H1 (cell line): ENCODE results near the gene CACNG7.

Source experiments
- CEBPB ChIP-seq: IDR thresholded peaks from 2 replicates; pipeline ENCODE4 v1.6.1; 2012; ENCODE audit warnings: low read depth, low read length
- CTCF ChIP-seq, 3 experiments: IDR thresholded peaks; 1 replicate in 2 of 3; 2 replicates in 1 of 3; pipeline versions ENCODE4 v1.5.1 to v1.6.1; 2011; ENCODE audit warnings: low read length in 3 of 3, mild to moderate bottlenecking in 3 of 3, inconsistent platforms in 2 of 3, low read depth in 1 of 3, moderate library complexity in 1 of 3; ENCODE audit not compliant: insufficient read depth in 1 of 3; ENCODE audit errors: control extremely low read depth in 1 of 3
- EZH2 ChIP-seq: fragments of 200-600 bp; sonication (generic); IDR thresholded peaks from 2 replicates; pipeline ENCODE4 v1.7.1; 2012; ENCODE audit warnings: low read depth, mild to moderate bottlenecking, moderate library complexity, low read length, inconsistent platforms; ENCODE audit not compliant: severe bottlenecking
- FOSL1 ChIP-seq: IDR thresholded peaks from 2 replicates; pipeline ENCODE4 v1.6.1; 2011; ENCODE audit warnings: mild to moderate bottlenecking, low read depth, low read length, moderate library complexity; ENCODE audit not compliant: insufficient read depth
- POLR2A ChIP-seq, 2 experiments: IDR thresholded peaks; 1 replicate in 1 of 2; 2 replicates in 1 of 2; pipeline ENCODE4 v1.6.1; 2011; ENCODE audit warnings: low read depth in 2 of 2, low read length in 2 of 2, mild to moderate bottlenecking in 2 of 2; ENCODE audit errors: control extremely low read depth in 1 of 2
- SP1 ChIP-seq: IDR thresholded peaks from 2 replicates; pipeline ENCODE4 v1.6.1; 2011; ENCODE audit warnings: low read depth, low read length

GRCh38 chr19:53957448-53958167 lies 48.5 kb downstream of the CACNG7 start:
- peak in 1 of 3 experiments; percentile 3; a peak in 1 of 4 replicates for TF ChIP-seq CTCF (IDR thresholded peaks at IDR 0.05; ENCODE audit: control extremely low read depth in 1 of 3, insufficient read depth in 1 of 3, low read depth in 1 of 3, low read length in 3 of 3)
- TF ChIP-seq POLR2A (IDR thresholded peaks at IDR 0.05; ENCODE audit: control extremely low read depth in 1 of 2, low read depth in 2 of 2, low read length in 2 of 2): peak; percentile 56 to 61
- peak; percentile 94 for TF ChIP-seq SP1
- no peak for TF ChIP-seq CEBPB
- no peak for TF ChIP-seq EZH2
- TF ChIP-seq FOSL1: no peak
